Osteocyte (in vitro differentiated cells): ENCODE results near the gene FLOT1. TPM values are rescaled to one million over a fixed set of nuclear protein-coding genes. Genes with fewer than 3 reads are reported as not detected.

Experiments
- DNase-seq: peaks from one replicate; pipeline ENCODE4 v3.0.0; 2021; ENCODE audit warnings: mixed read lengths; ENCODE audit not compliant: unreplicated experiment; ENCODE audit errors: extremely low spot score
- H3K27ac Mint-ChIP-seq: one replicate; pipeline ENCODE4 v1.8.0; 2021; ENCODE audit warnings: mild to moderate bottlenecking, mixed read lengths; ENCODE audit not compliant: unreplicated experiment
- H3K27me3 Mint-ChIP-seq: one replicate; pipeline ENCODE4 v1.8.0; 2021; ENCODE audit warnings: mixed read lengths; ENCODE audit not compliant: unreplicated experiment
- H3K36me3 Mint-ChIP-seq: one replicate; pipeline ENCODE4 v1.8.0; 2021; ENCODE audit warnings: mixed read lengths; ENCODE audit not compliant: unreplicated experiment
- H3K4me1 Mint-ChIP-seq: one replicate; pipeline ENCODE4 v1.8.0; 2021; ENCODE audit warnings: mixed read lengths; ENCODE audit not compliant: unreplicated experiment
- H3K4me3 Mint-ChIP-seq: one replicate; pipeline ENCODE4 v1.8.0; 2021; ENCODE audit warnings: mild to moderate bottlenecking, moderate library complexity, mixed read lengths; ENCODE audit not compliant: unreplicated experiment
- H3K9me3 Mint-ChIP-seq: one replicate; pipeline ENCODE4 v1.8.0; 2021; ENCODE audit warnings: mixed read lengths; ENCODE audit not compliant: unreplicated experiment
- total RNA-seq: library from RNA; stranded (reverse); gene quantifications from 2 replicates; pipeline ENCODE4 v1.2.1, GENCODE V29; 2021
- TF ChIP-seq, protein P1 (sequence below): fragments of 200-600 bp; sonication (generic); IDR thresholded peaks from 2 replicates; pipeline ENCODE4 v1.5.0; 2021; ENCODE audit warnings: antibody characterized with exemption, mild to moderate bottlenecking, moderate library complexity

FLOT1 gene
- total RNA-seq, 1 donor from 2014 or later, result 88.1 TPM

DNA sequence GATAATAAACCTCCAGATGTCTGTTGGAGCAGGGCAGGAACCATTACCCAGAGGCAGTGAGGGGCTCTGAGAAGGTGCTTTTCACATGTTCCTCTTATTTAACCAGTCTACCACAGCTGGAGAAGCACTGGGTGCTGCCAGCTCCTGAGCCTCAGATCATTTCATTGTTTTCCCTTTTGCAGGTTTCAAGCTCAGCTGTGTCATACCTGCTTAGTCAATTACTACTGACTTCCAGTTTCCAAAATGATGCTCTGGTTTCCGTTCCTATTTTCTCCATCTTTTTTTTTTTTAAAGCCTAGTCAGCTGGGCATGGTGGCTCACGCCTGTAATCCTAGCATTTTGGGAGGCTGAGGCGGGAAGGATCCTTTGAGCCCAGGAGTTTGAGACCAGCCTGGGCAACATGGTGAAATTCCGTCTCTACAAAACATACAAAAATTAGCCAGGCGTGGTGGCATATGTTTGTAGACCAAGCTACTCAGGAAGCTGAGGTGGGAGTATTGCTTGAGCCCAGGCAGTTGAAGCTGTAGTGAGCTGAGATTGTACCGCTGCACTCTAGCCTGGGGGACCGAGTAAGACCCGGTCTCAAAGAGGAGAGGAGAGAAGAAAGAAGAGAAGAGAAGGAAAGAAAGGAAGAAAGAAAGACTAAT, 6.7 kb downstream of the FLOT1 start:
- Mint-ChIP-seq H3K4me3 (no peak overlapping the region), H3K4me1 (peaks cover 18% of the 10 kb centered on the region), H3K27me3 (no peaks in the 10 kb centered on the region), H3K36me3 (peaks cover 46% of the 10 kb centered on the region), H3K27ac (no peak overlapping the region), H3K9me3 (no peaks in the 10 kb centered on the region)
- DNase-seq, result no peak
- TF ChIP-seq, protein P1, sequence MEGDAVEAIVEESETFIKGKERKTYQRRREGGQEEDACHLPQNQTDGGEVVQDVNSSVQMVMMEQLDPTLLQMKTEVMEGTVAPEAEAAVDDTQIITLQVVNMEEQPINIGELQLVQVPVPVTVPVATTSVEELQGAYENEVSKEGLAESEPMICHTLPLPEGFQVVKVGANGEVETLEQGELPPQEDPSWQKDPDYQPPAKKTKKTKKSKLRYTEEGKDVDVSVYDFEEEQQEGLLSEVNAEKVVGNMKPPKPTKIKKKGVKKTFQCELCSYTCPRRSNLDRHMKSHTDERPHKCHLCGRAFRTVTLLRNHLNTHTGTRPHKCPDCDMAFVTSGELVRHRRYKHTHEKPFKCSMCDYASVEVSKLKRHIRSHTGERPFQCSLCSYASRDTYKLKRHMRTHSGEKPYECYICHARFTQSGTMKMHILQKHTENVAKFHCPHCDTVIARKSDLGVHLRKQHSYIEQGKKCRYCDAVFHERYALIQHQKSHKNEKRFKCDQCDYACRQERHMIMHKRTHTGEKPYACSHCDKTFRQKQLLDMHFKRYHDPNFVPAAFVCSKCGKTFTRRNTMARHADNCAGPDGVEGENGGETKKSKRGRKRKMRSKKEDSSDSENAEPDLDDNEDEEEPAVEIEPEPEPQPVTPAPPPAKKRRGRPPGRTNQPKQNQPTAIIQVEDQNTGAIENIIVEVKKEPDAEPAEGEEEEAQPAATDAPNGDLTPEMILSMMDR, result no peak

DNA sequence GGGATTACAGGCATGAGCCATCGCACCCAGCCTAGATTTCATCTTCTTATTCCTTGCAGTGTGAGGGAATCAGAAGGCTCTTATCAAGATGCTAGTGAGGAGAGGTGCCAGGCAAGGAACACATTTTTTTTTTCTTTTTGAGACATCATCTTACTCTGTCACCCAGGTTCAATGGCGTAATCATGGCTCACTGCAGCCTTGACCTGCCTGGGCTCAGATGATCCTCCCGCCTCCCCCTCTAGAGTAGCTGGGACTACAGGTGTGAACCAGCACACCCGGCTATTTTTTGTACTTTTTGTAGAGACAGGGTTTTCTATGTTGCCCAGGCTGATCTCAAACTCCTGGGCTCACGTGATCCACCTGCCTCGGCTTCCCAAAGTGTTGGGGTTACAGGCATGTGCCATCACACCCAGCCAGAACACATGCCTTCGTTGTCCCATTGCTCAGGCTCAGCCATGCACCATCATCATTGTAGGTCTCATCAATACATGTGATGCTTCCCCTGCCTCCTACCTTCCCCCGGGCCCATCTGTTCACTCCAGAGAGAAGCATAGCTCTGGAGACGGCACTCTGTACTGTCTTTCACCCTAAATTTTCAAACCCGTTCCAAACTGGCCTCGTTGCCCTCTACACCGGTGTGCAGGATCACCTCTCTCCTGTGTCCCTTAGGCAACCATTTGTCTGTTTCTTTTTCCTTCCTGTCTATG, 10.1 kb downstream of the FLOT1 start:
- H3K9me3 Mint-ChIP-seq, result no peaks in the 10 kb centered on the region
- H3K27me3 Mint-ChIP-seq, result no peaks in the 10 kb centered on the region
- no peak for DNase-seq
- H3K27ac Mint-ChIP-seq, result peak overlapping the region; percentile 37
- TF ChIP-seq, protein P1, result no peak
- H3K4me1 Mint-ChIP-seq, result peaks cover 5% of the 10 kb centered on the region
- no peak overlapping the region for H3K4me3 Mint-ChIP-seq
- peaks cover 32% of the 10 kb centered on the region for H3K36me3 Mint-ChIP-seq

DNA sequence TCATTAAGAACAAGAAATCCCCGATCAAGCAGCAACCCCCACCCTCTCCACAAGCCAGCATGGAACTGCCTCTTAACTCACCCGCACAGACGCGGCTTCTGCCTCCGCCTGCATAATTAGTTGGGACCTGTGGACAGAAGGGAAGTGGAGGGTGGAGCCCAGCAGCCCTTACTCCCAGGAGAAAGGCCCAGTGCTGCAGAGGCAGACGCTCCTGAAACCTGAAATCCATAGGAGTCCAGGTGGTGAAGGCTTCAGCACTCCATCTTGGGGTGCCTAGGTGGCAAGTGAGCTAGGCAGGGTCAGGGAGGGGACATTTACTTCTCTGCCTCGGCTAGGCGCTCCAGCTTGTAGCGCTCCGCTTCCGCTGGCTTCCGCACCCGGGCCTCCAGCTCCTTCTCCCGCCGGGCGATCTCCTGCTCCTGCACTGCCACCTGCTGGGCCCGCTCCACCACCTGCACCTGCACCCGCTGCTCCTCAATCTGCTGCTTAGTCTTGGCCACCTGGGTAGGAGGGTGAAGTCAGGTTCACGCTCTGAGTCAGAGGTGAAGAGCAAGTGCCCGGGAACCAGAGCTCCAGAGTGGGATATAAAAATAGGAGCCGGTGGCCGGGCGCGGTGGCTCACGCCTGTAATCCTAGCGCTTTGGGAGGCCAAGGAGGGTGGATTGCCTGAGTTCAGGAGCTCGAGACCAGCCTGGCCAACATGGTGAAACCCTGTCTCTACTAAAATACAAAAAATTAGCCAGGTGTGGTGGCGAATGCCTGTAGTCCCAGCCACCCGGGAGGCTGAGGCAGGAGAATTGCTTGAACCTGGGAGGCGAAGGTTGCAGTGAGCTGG, 11.7 kb downstream of the FLOT1 start:
- TF ChIP-seq, protein P1, result peak; percentile 57
- Mint-ChIP-seq H3K27ac (peak overlapping the region; percentile 35), H3K36me3 (peaks cover 22% of the 10 kb centered on the region), H3K27me3 (no peaks in the 10 kb centered on the region), H3K4me3 (no peak overlapping the region), H3K9me3 (no peaks in the 10 kb centered on the region), H3K4me1 (peaks cover 7% of the 10 kb centered on the region)
- DNase-seq, result no peak

DNA sequence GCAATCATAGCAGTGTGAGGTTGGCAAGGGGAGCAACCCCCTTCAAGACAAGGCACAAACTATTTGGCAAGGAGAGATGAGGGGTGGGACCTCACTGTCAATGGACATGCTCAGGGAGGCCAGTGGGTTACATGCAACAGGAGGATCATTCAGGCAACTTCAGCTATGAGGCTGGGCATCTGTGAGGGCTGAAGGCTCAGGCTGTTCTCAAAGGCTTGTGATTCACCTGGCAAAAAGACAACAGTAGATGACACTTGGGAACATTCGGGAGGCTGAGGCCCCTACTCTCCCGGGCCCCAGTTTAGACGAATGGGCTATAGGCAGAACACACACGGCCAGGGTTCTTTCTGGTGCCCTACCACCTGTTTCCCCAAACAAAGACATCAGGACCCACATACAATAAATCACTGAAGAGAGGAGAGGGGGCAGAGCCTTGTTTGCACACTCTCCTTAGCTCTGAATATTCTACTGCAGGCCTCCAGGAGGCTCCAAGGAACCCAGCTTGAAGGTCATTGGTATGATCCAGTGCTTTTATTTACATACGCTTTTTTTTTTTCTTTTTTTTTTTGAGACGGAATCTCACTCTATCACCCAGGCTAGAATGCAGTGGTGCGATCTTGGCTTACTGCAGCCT, 14.4 kb downstream of the FLOT1 start:
- H3K9me3 Mint-ChIP-seq, result no peaks in the 10 kb centered on the region
- no peak overlapping the region for H3K4me3 Mint-ChIP-seq

More for the DNA sequence above, 14.4 kb downstream of the FLOT1 start:
- no peak for DNase-seq
- H3K27me3 Mint-ChIP-seq, result no peaks in the 10 kb centered on the region
- peak overlapping the region; percentile 58 for H3K27ac Mint-ChIP-seq
- peaks cover 35% of the 10 kb centered on the region for H3K36me3 Mint-ChIP-seq
- TF ChIP-seq, protein P1, result peak; percentile 49
- peaks cover 32% of the 10 kb centered on the region for H3K4me1 Mint-ChIP-seq
